ENCODE data around the gene FNDC11.

Gene FNDC11

GRCh38 chr20:63588641-63589041, 34.7 kb downstream of the FNDC11 start:
- TF ChIP-seq CTCF (IDR thresholded peaks at IDR 0.05; ENCODE audit: low read depth, low read length, missing control alignments) = no peak
- H3K4me3 ChIP-seq (ENCODE audit: low read depth, low read length) = no peak overlapping the region
- no peak for DNase-seq (ENCODE audit: low read depth)

GRCh38 chr20:63589261-63590217, 35.6 kb downstream of the FNDC11 start:
- H3K4me3 ChIP-seq (ENCODE audit: low read depth, low read length) = no peak overlapping the region
- no peak for TF ChIP-seq CTCF (IDR thresholded peaks at IDR 0.05; ENCODE audit: low read depth, low read length, missing control alignments)
- no peak for DNase-seq (ENCODE audit: low read depth)

- DNase-seq (ENCODE audit: low read depth) = no peak
- no peak overlapping the region for H3K4me3 ChIP-seq (ENCODE audit: low read depth, low read length)
- no peak for TF ChIP-seq CTCF (IDR thresholded peaks at IDR 0.05; ENCODE audit: low read depth, low read length, missing control alignments)
These were observed 36.5 kb downstream of the FNDC11 start for GRCh38 chr20:63590218-63591146.

DNA sequence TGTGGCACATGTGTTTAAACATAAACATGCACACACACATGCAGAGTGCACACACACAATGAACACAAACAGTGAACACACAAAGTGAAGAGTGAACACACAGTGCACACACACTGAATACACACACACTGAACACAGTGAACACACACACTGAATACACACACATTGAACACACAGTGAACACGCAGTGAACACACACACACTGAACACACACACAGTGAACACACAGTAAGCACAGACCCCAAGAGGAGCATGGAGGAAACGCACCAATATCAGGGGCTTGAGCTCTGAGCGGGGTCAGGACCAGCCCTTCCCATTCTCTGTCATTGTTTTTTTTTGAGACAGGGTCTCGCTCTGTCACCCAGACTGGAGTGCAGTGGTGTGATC, 37.2 kb downstream of the FNDC11 start:
- no peak for TF ChIP-seq CTCF (IDR thresholded peaks at IDR 0.05; ENCODE audit: low read depth, low read length, missing control alignments)
- no peak overlapping the region for H3K4me3 ChIP-seq (ENCODE audit: low read depth, low read length)
- no peak for DNase-seq (ENCODE audit: low read depth)

- H3K4me3 ChIP-seq (ENCODE audit: low read depth, low read length) = no peak overlapping the region
- TF ChIP-seq CTCF (IDR thresholded peaks at IDR 0.05; ENCODE audit: low read depth, low read length, missing control alignments) = no peak
- no peak for DNase-seq (ENCODE audit: low read depth)
These were observed 37.9 kb downstream of the FNDC11 start for GRCh38 chr20:63591786-63592355.

- TF ChIP-seq CTCF (IDR thresholded peaks at IDR 0.05; ENCODE audit: low read depth, low read length, missing control alignments) = no peak
- no peak overlapping the region for H3K4me3 ChIP-seq (ENCODE audit: low read depth, low read length)
- DNase-seq (ENCODE audit: low read depth) = no peak
These were observed 38.7 kb downstream of the FNDC11 start for GRCh38 chr20:63592661-63593060.

All from GM12864 (cell line).